Measurements from ENCODE around the gene MAML2. TPM values are rescaled to one million over a fixed set of nuclear protein-coding genes. Genes with fewer than 3 reads are reported as not detected.

MAML2 gene
- total RNA-seq, 2 experiments from 2014 or later, result 19.2 to 19.3 TPM

- no peaks in the 10 kb centered on the region for H3K27me3 Mint-ChIP-seq
- peaks cover 17% of the 10 kb centered on the region for H3K36me3 Mint-ChIP-seq (ENCODE audit: low read depth)
- no peak overlapping the region for H3K4me3 Mint-ChIP-seq
- ChIA-PET POLR2A (no interaction called here), CTCF (interaction anchor here (1.3 to 1.4 kb wide), 2 partner anchors 27 to 67 kb away, joined by 3 read pairs; no protein-coding TSS in a partner anchor)
- H3K9me3 Mint-ChIP-seq, result peaks cover 5% of the 10 kb centered on the region
- H3K4me1 Mint-ChIP-seq, result peaks cover 8% of the 10 kb centered on the region
- H3K27ac Mint-ChIP-seq, result no peak overlapping the region
- no peak for DNase-seq
Measured at GRCh38 chr11:96082002-96082899, 260.7 kb downstream of the MAML2 start.

- Mint-ChIP-seq H3K27me3 (no peaks in the 10 kb centered on the region), H3K4me1 (peaks cover 11% of the 10 kb centered on the region)
- POLR2A ChIA-PET, result no interaction called here
Measured at GRCh38 chr11:96081561-96081960, 261.4 kb downstream of the MAML2 start.

GRCh38 chr11:96079691-96080090, 263.3 kb downstream of the MAML2 start:
- Mint-ChIP-seq H3K9me3 (no peaks in the 10 kb centered on the region), H3K4me1 (peaks cover 30% of the 10 kb centered on the region), H3K27me3 (no peaks in the 10 kb centered on the region), H3K4me3 (no peak overlapping the region), H3K27ac (no peak overlapping the region), H3K36me3 (ENCODE audit: low read depth) (peaks cover 5% of the 10 kb centered on the region)
- ChIA-PET CTCF (no interaction called here), POLR2A (no interaction called here)
- DNase-seq, result no peak

More at GRCh38 chr11:96081561-96081960, 261.4 kb downstream of the MAML2 start:
- Mint-ChIP-seq H3K27ac (no peak overlapping the region), H3K4me3 (no peak overlapping the region), H3K36me3 (ENCODE audit: low read depth) (peaks cover 12% of the 10 kb centered on the region), H3K9me3 (peaks cover 5% of the 10 kb centered on the region)
- no peak for DNase-seq
- CTCF ChIA-PET, result no interaction called here

DNA sequence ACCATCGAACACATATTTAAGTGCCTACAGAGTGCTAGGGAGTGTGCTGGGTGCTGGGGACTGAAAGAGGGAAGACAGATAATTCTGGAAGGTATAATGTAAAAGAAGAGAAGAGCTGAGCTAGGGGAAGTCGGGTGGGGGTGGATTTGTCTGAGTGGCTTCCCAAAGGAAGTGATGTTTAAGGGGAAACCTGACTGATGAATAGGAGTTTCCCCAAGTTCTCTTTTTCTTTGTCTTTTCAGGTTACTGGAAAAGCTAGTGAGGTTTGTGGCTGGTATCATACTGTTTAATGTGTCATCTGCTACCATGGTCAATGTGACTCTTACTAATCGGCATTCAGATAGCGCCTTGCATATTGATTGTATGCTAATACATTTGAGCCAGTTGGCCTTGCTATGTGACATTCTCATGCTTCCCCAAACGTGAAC, 267.4 kb downstream of the MAML2 start:
- ChIA-PET POLR2A (interaction anchor here (0.9 kb wide), 1 partner anchor 65 kb away, joined by 3 read pairs; no protein-coding TSS in a partner anchor), CTCF (interaction anchor here (0.9 to 1.6 kb wide), 3 partner anchors 21 to 268 kb away, joined by 3 to 7 read pairs (median 5); partner anchors contain the start of gene MAML2)
- Mint-ChIP-seq H3K27ac (no peak overlapping the region), H3K4me1 (peaks cover 34% of the 10 kb centered on the region), H3K27me3 (no peaks in the 10 kb centered on the region), H3K4me3 (no peak overlapping the region), H3K36me3 (ENCODE audit: low read depth) (peaks cover 14% of the 10 kb centered on the region), H3K9me3 (no peaks in the 10 kb centered on the region)
- DNase-seq, result no peak

DNA sequence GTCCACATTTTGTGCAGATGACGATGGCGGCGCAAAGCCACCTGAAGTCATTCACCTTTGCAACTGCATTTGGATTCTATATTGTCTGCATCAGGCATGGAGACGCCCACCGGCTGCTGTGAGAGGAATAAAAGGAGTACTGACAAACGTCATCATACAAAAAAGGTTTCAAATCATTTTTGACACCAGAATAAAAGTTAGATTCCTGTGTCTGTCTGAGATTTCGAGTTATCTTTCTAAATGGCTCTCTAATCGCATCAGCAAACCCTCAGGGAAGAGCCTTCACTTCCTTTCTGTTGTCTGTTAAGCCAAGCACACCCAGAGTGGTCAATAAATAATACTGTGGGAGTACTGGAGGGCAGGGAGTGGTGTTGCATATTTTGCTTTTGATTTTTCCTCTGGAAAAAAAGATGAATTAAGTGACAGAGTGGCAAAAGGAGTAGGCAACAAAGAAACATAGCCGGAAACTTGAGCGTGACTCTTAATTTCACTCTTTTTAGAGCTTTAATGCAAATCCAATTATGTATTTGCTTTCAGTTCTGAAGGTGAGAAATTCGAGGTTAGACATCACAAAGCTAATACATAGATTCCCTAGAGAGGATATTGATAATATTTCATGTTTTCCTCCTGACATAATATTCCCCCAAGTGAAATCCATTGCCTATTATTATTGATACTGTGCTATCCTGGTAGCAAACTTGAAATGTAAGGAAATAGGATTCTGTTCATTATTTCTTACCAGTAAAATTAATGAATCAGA, 268.3 kb downstream of the MAML2 start:
- H3K27me3 Mint-ChIP-seq, result no peaks in the 10 kb centered on the region
- peak overlapping the region; percentile 18 for H3K27ac Mint-ChIP-seq
- POLR2A ChIA-PET, result interaction anchor here (0.9 to 1.3 kb wide), 2 partner anchors 65 to 269 kb away, joined by 3 read pairs; partner anchors contain the start of gene MAML2
- H3K9me3 Mint-ChIP-seq, result no peaks in the 10 kb centered on the region
- peaks cover 14% of the 10 kb centered on the region for H3K36me3 Mint-ChIP-seq (ENCODE audit: low read depth)
- H3K4me1 Mint-ChIP-seq, result peaks cover 31% of the 10 kb centered on the region
- CTCF ChIA-PET, result interaction anchor here (0.9 to 1.6 kb wide), 3 partner anchors 20 to 269 kb away, joined by 3 to 7 read pairs (median 5); partner anchors contain the start of gene MAML2
- H3K4me3 Mint-ChIP-seq, result no peak overlapping the region
- DNase-seq, result no peak

DNA sequence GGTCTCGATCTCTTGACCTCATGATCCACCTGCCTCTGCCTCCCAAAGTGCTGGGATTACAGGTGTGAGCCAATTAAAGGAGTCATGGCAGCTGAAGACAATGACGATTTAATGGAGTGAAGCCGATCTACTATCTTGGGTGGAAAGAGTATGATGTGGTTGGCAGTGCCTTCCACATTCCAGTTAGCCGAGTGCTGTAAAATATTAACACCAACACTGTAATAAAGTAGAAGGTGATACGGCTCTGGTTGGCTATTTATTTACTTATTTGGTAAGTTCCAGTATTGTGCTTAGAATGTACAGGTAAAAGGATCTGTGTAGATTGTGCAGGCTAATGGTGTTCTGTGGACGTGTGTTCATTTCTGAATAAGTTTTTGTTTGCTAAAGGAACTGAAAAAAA, 269.5 kb downstream of the MAML2 start:
- Mint-ChIP-seq H3K36me3 (ENCODE audit: low read depth) (peaks cover 14% of the 10 kb centered on the region), H3K4me3 (no peak overlapping the region), H3K27me3 (no peaks in the 10 kb centered on the region), H3K9me3 (no peaks in the 10 kb centered on the region), H3K4me1 (peaks cover 26% of the 10 kb centered on the region), H3K27ac (no peak overlapping the region)
- POLR2A ChIA-PET, result interaction anchor here (1.3 kb wide), 1 partner anchor 270 kb away, joined by 3 read pairs; the partner anchor contains the start of gene MAML2
- DNase-seq, result no peak
- CTCF ChIA-PET, result interaction anchor here (1.4 kb wide), 1 partner anchor 57 kb away, joined by 3 read pairs; no protein-coding TSS in a partner anchor

DNA sequence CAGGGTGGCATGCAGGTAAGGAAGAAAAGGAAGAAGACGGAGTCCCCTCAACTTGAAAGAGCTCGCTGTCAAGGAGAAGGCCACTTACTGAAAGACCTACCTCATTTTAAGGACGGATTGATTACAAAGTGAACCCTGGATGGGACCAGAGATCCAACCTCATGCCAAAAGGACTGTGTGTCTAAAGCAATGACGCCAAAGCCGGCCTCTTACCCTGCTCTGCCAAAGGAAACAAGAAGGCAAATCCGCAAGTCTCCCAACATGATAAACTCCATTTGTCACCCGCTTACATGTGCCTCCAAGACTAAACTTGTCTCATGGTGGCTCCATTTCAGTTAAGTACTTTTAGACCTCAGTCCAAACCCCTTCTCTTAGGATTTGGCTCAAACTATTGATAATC, 270.4 kb downstream of the MAML2 start:
- Mint-ChIP-seq H3K36me3 (ENCODE audit: low read depth) (peaks cover 15% of the 10 kb centered on the region), H3K27ac (no peak overlapping the region), H3K4me1 (peaks cover 33% of the 10 kb centered on the region), H3K4me3 (no peak overlapping the region), H3K27me3 (no peaks in the 10 kb centered on the region), H3K9me3 (no peaks in the 10 kb centered on the region)
- CTCF ChIA-PET, result interaction anchor here (1.4 kb wide), 1 partner anchor 270 kb away, joined by 4 read pairs; the partner anchor contains the start of gene MAML2
- POLR2A ChIA-PET, result no interaction called here
- DNase-seq, result no peak

DNA sequence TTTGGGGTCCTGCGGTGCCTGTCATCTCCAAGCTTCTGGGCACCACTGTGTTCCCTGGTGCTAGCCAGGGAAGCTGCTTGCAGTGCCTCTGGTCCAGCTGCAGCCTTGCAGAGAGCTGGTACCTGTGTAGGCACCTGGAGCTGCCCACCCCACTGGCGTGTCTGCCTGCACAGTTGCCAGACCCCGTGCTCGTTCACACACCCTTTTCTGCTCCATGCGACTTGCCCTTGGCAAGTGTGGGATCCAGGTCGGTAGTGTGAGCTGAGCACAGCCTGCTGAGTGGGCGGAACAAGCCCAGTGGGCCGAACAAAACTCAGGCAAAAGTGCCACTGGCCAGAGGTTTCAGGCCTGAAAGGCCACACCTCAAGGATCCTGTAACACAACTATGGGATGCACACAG, 272.5 kb downstream of the MAML2 start:
- peaks cover 20% of the 10 kb centered on the region for H3K36me3 Mint-ChIP-seq (ENCODE audit: low read depth)
- H3K27me3 Mint-ChIP-seq, result no peaks in the 10 kb centered on the region
- ChIA-PET POLR2A (no interaction called here), CTCF (interaction anchor here (1.2 kb wide), 1 partner anchor 270 kb away, joined by 4 read pairs; no protein-coding TSS in a partner anchor)
- peaks cover 22% of the 10 kb centered on the region for H3K4me1 Mint-ChIP-seq
- no peak overlapping the region for H3K4me3 Mint-ChIP-seq
- no peak overlapping the region for H3K27ac Mint-ChIP-seq
- DNase-seq, result no peak
- no peaks in the 10 kb centered on the region for H3K9me3 Mint-ChIP-seq

- POLR2A ChIA-PET, result interaction anchor here (1.5 kb wide), 1 partner anchor 276 kb away, joined by 3 read pairs; the partner anchor contains the start of gene MAML2
- H3K9me3 Mint-ChIP-seq, result no peaks in the 10 kb centered on the region
- peaks cover 25% of the 10 kb centered on the region for H3K4me1 Mint-ChIP-seq
- DNase-seq, result no peak
- peaks cover 13% of the 10 kb centered on the region for H3K36me3 Mint-ChIP-seq (ENCODE audit: low read depth)
- no peaks in the 10 kb centered on the region for H3K27me3 Mint-ChIP-seq
- CTCF ChIA-PET, result interaction anchor here (0.9 to 1.6 kb wide), 2 partner anchors 194 to 276 kb away, joined by 3 to 5 read pairs; partner anchors contain the start of gene MAML2
- no peak overlapping the region for H3K4me3 Mint-ChIP-seq
- no peak overlapping the region for H3K27ac Mint-ChIP-seq
Measured at GRCh38 chr11:96067160-96067559, 275.8 kb downstream of the MAML2 start.

GRCh38 chr11:96065379-96065778, 277.6 kb downstream of the MAML2 start:
- ChIA-PET POLR2A (no interaction called here), CTCF (interaction anchor here (0.6 to 1.0 kb wide), 2 partner anchors 275 to 278 kb away, joined by 3 read pairs; partner anchors contain the start of gene MAML2)
- Mint-ChIP-seq H3K4me3 (no peak overlapping the region), H3K9me3 (no peaks in the 10 kb centered on the region), H3K36me3 (ENCODE audit: low read depth) (peaks cover 11% of the 10 kb centered on the region), H3K27ac (no peak overlapping the region), H3K27me3 (no peaks in the 10 kb centered on the region), H3K4me1 (peaks cover 31% of the 10 kb centered on the region)
- DNase-seq, result no peak

GRCh38 chr11:96063886-96064285, 279.1 kb downstream of the MAML2 start:
- peaks cover 23% of the 10 kb centered on the region for H3K36me3 Mint-ChIP-seq (ENCODE audit: low read depth)
- no peak overlapping the region for H3K27ac Mint-ChIP-seq
- POLR2A ChIA-PET, result no interaction called here
- peaks cover 33% of the 10 kb centered on the region for H3K4me1 Mint-ChIP-seq
- H3K27me3 Mint-ChIP-seq, result no peaks in the 10 kb centered on the region
- H3K9me3 Mint-ChIP-seq, result no peaks in the 10 kb centered on the region
- CTCF ChIA-PET, result interaction anchor here (1.4 kb wide), 1 partner anchor 279 kb away, joined by 4 read pairs; the partner anchor contains the start of gene MAML2
- no peak overlapping the region for H3K4me3 Mint-ChIP-seq
- DNase-seq, result no peak

GRCh38 chr11:96063053-96063452, 279.9 kb downstream of the MAML2 start:
- H3K36me3 Mint-ChIP-seq (ENCODE audit: low read depth), result peaks cover 21% of the 10 kb centered on the region
- peaks cover 30% of the 10 kb centered on the region for H3K4me1 Mint-ChIP-seq
- no peaks in the 10 kb centered on the region for H3K27me3 Mint-ChIP-seq
- no peaks in the 10 kb centered on the region for H3K9me3 Mint-ChIP-seq
- POLR2A ChIA-PET, result interaction anchor here (0.9 kb wide), 1 partner anchor 277 kb away, joined by 3 read pairs; no protein-coding TSS in a partner anchor
- H3K27ac Mint-ChIP-seq, result peak overlapping the region; percentile 13
- DNase-seq, result no peak
- CTCF ChIA-PET, result interaction anchor here (1.3 to 1.4 kb wide), 2 partner anchors 280 to 327 kb away, joined by 3 to 4 read pairs; partner anchors contain the start of genes CCDC82, JRKL and MAML2
- H3K4me3 Mint-ChIP-seq, result no peak overlapping the region

Data from activated CD4-positive, alpha-beta memory T cell treated with anti-CD3 and anti-CD28 coated beads, Interleukin-2, amount 10 ng/mL, durations not matched to agents 7 days and 5 days (primary cell).